ENCODE results near the gene IGSF8. TPM values are rescaled to one million over a fixed set of nuclear protein-coding genes. Genes with fewer than 3 reads are reported as not detected.

The IGSF8 gene
- total and polyA plus RNA-seq, 7 donors, result 4.8 to 34.9 (median 11.3) TPM

DNA sequence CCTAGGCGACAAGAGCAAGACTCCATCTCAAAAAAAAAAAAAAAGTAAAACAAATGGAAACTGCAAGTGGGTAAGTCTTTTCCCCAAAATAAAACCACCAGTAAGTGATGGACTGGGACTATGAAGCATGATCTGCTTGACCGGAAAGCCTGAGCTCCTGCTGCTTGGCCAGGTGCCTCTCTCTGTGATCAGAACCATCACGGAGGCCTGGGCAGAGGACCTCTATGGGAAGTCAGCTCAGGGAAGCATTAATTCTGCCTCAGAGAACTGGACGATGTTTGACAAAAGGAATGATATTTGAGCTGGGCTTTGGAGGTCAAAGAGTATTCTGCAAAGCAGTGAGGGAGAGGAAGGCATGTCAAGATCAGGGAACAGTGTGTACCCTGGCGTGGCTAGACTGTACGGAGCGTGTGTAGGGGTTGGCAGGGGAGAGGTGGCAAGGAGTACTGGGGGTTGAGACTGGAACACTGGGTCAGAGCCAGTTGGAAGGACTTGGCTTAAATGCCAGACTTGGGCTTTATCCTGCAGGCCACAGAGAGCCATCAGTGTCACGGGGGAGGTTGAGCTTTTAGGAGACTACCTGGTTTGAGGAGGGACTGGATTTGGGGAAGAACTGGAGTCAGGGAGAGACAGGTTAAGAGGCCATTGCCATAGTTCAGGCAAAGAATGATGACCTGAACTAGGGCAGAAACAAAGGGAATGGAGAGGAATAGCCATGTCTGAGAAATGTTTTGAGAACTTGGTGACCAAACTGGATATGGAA is 33.6 kb upstream of the IGSF8 start:
- H3K9me3 ChIP-seq, result no peaks in the 10 kb centered on the region
- no peak overlapping the region for H3K4me3 ChIP-seq
- WGBS, 2 donors, result 73 to 83% methylated on average over 8 of the region's 8 CpGs
- H3K36me3 ChIP-seq, result peaks cover 19 to 93% (median 46%) of the 10 kb centered on the region in 4 donors
- intact Hi-C loops (cut with DNase I), result no loop called here
- TF ChIP-seq EP300 (IDR thresholded peaks at IDR 0.05), result peak in 3 of 4 donors; percentile 66 to 93 (median 75)
- no peak for TF ChIP-seq POLR2A (IDR thresholded peaks at IDR 0.05)
- TF ChIP-seq POLR2AphosphoS5 (IDR thresholded peaks at IDR 0.05), result peak; percentile 33 to 82 (median 64)
- no peaks in the 10 kb centered on the region for H3K27me3 ChIP-seq
- DNase-seq, result peak; percentile 86
- H3K4me1 ChIP-seq, result peaks cover 0 to 42% (median 36%) of the 10 kb centered on the region in 4 donors
- H3K27ac ChIP-seq, result peak overlapping the region; percentile 62 to 83 (median 74)

DNA sequence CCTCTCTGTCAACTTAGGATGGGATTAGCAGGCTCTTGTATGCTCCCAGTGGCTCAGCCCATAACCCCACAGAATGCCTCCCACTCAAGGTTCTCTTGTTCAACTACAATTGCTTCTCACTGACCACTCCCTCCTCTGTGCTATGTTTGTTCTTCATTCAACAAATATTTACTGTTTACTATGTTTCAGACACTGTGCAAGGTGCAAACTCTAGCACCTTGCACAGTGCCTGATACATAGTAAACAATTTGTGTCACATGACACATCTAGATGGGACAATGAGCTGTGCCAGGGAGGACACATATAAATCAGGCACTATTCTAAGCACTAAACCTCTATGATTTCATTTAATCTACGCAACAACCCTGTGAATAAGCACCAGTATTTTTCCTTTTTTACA is 32.5 kb upstream of the IGSF8 start:
- peak overlapping the region; percentile 62 to 83 (median 74) for H3K27ac ChIP-seq
- peaks cover 0 to 40% (median 35%) of the 10 kb centered on the region in 4 donors for H3K4me1 ChIP-seq
- 93% methylated on average over 1 of the region's 1 CpG for WGBS, 2 donors

DNA sequence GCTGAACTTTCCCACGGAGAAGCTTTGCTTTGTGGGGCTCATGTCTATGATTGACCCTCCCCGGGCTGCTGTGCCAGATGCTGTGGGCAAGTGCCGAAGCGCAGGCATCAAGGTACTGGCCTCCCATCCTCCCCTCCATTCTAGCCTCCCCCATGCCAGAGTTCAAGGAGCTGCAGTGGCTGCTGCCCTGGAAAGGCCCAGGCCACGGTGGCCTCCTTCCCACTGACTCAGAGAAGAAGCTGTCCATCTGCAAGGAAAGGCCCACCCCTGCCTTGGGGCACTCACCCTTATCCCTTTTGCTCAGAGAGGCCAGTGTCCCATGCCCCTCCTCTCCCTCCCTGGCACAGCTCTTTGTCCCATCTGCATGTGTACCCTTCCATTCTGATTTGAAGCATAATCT is 32.1 kb upstream of the IGSF8 start:
- Histone ChIP-seq H3K27me3 (no peaks in the 10 kb centered on the region), H3K36me3 (peaks cover 23 to 93% (median 42%) of the 10 kb centered on the region in 4 donors), H3K4me1 (peaks cover 0 to 44% (median 37%) of the 10 kb centered on the region in 4 donors), H3K27ac (peak overlapping the region; percentile 62 to 83 (median 74)), H3K9me3 (no peaks in the 10 kb centered on the region), H3K4me3 (no peak overlapping the region)
- TF ChIP-seq POLR2AphosphoS5 (IDR thresholded peaks at IDR 0.05) (no peak), EP300 (IDR thresholded peaks at IDR 0.05) (no peak), POLR2A (IDR thresholded peaks at IDR 0.05) (no peak)
- TF ChIP-seq, protein P1, sequence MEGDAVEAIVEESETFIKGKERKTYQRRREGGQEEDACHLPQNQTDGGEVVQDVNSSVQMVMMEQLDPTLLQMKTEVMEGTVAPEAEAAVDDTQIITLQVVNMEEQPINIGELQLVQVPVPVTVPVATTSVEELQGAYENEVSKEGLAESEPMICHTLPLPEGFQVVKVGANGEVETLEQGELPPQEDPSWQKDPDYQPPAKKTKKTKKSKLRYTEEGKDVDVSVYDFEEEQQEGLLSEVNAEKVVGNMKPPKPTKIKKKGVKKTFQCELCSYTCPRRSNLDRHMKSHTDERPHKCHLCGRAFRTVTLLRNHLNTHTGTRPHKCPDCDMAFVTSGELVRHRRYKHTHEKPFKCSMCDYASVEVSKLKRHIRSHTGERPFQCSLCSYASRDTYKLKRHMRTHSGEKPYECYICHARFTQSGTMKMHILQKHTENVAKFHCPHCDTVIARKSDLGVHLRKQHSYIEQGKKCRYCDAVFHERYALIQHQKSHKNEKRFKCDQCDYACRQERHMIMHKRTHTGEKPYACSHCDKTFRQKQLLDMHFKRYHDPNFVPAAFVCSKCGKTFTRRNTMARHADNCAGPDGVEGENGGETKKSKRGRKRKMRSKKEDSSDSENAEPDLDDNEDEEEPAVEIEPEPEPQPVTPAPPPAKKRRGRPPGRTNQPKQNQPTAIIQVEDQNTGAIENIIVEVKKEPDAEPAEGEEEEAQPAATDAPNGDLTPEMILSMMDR (IDR thresholded peaks at IDR 0.05), result no peak
- DNase-seq, result no peak
- intact Hi-C loops (cut with DNase I), result no loop called here
- WGBS, 2 donors, result 81 to 87% methylated on average over 5 of the region's 5 CpGs

More for the DNA sequence above, 32.5 kb upstream of the IGSF8 start:
- Histone ChIP-seq H3K36me3 (peaks cover 24 to 93% (median 43%) of the 10 kb centered on the region in 4 donors), H3K27me3 (no peaks in the 10 kb centered on the region), H3K4me3 (no peak overlapping the region), H3K9me3 (no peaks in the 10 kb centered on the region)
- peak; percentile 12 for DNase-seq
- intact Hi-C loops (cut with DNase I), result no loop called here
- TF ChIP-seq POLR2AphosphoS5 (IDR thresholded peaks at IDR 0.05), result no peak
- TF ChIP-seq, protein P1 (IDR thresholded peaks at IDR 0.05), result no peak

DNA sequence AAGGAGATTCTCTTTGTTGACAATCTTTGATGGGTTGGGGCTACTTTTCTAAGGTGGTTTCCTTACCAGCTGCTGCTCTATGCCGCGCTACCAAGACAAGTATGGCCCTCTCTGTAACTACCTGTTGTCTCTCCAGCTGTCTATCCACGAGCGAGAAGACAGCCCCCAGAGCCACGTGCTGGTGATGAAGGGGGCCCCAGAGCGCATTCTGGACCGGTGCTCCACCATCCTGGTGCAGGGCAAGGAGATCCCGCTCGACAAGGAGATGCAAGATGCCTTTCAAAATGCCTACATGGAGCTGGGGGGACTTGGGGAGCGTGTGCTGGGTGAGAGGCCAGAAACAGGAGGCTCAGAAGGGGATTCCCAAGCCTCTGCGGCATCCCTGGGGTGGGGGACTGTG is 31.5 kb upstream of the IGSF8 start:
- TF ChIP-seq, protein P1 (IDR thresholded peaks at IDR 0.05), result no peak
- TF ChIP-seq POLR2AphosphoS5 (IDR thresholded peaks at IDR 0.05) (no peak), POLR2A (IDR thresholded peaks at IDR 0.05) (no peak), EP300 (IDR thresholded peaks at IDR 0.05) (no peak)
- 87 to 89% methylated on average over 11 of the region's 11 CpGs for WGBS, 2 donors
- H3K4me1 ChIP-seq, result peaks cover 0 to 49% (median 42%) of the 10 kb centered on the region in 4 donors
- H3K4me3 ChIP-seq, result no peak overlapping the region
- H3K36me3 ChIP-seq, result peaks cover 23 to 93% (median 44%) of the 10 kb centered on the region in 4 donors
- no peaks in the 10 kb centered on the region for H3K27me3 ChIP-seq
- DNase-seq, result peak; percentile 45
- intact Hi-C loops (cut with DNase I), result no loop called here
- H3K27ac ChIP-seq, result peak overlapping the region; percentile 62 to 83 (median 74)
- no peaks in the 10 kb centered on the region for H3K9me3 ChIP-seq

DNA sequence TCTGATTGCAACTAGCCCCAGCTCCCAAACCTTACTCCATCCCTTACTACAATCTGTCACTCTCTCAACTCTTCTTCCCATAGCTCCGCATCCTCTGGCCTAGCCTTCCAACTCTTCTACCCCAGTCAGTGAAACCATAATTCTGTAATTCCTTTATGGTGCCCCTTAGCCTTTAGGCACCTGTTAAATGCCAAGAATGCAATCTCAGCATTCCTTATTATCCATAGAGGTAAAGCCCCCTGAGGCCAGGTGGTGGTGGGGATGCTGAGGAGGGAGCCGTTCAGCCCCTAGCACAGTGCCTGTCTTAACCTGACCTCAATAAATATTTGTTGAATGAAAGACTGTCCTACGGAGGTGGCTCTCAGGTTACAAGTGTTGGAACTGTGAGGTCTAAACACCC is 31.1 kb upstream of the IGSF8 start:
- Histone ChIP-seq H3K9me3 (no peaks in the 10 kb centered on the region), H3K4me3 (no peak overlapping the region), H3K27ac (peak overlapping the region; percentile 13 to 83 (median 68)), H3K27me3 (no peaks in the 10 kb centered on the region), H3K36me3 (peaks cover 23 to 93% (median 43%) of the 10 kb centered on the region in 4 donors), H3K4me1 (peaks cover 0 to 53% (median 46%) of the 10 kb centered on the region in 4 donors)
- 75 to 77% methylated on average over 3 of the region's 3 CpGs for WGBS, 2 donors
- peak; percentile 39 for DNase-seq
- TF ChIP-seq EP300 (IDR thresholded peaks at IDR 0.05), result no peak
- intact Hi-C loops (cut with DNase I), result no loop called here

Data from sigmoid colon (tissue), 7 donors.